Daoy (cell line): Measurements from ENCODE around the gene SRRM4. TPM values are rescaled to one million over a fixed set of nuclear protein-coding genes. Genes with fewer than 3 reads are reported as not detected.

Experiments
- DNase-seq: peaks from one replicate; pipeline ENCODE4 v3.0.0-alpha.2; 2015; ENCODE audit warnings: low read depth
- total RNA-seq: library from RNA; depleted of rRNA; stranded (reverse); fragments of >200 nt; shearing (Covaris generic); gene quantifications from 2 replicates; pipeline ENCODE4 v1.2.3, GENCODE V29; 2014; rRNA removed

SRRM4 gene, protein sequence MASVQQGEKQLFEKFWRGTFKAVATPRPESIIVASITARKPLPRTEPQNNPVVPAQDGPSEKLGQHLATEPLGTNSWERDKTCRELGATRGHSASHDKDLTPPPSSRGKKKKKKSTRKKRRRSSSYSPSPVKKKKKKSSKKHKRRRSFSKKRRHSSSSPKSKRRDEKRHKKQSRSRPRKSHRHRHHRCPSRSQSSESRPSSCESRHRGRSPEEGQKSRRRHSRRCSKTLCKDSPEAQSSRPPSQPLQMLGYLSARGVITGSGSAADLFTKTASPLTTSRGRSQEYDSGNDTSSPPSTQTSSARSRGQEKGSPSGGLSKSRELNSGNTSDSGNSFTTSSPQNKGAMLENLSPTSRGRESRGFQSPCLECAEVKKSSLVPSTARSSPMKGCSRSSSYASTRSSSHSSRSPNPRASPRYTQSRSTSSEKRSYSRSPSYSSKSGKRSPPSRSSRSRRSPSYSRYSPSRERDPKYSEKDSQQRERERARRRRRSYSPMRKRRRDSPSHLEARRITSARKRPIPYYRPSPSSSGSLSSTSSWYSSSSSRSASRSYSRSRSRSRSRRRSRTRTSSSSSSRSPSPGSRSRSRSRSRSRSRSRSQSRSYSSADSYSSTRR
- total RNA-seq: 0.03 TPM in 1 of 2 replicates, not detected in the other

- no peak for DNase-seq
These were observed at the start of gene SRRM4 for GRCh38 chr12:118981285-118982211. Gene SRRM4 (plus strand): TSS chr12:118981541. CDS start chr12:118981883, 342 bp downstream.

- DNase-seq: no peak
These were observed 35.1 kb upstream of the SRRM4 start for GRCh38 chr12:118946256-118946655.

- no peak for DNase-seq
These were observed 22.8 kb upstream of the SRRM4 start for GRCh38 chr12:118958520-118958919.

DNA sequence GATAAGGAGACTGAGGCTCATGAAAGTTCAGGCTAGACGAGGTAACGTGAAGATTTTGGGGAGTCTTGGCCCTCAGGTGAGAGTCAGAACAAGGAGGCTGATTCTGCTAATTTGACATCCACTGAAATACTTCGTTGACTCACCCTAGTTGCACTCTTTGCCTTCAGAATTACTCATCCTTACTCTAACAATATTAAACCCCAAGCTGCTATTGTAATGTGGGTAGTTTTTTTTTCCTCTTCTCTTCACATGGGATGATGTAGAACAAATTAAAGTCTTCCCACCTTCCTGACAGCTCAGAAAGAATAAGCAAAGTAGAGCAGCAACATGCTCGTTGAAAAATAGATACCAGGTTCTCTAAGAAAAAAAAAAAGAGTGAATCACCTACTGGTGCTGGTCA is 22.0 kb upstream of the SRRM4 start:
- no peak for DNase-seq

DNA sequence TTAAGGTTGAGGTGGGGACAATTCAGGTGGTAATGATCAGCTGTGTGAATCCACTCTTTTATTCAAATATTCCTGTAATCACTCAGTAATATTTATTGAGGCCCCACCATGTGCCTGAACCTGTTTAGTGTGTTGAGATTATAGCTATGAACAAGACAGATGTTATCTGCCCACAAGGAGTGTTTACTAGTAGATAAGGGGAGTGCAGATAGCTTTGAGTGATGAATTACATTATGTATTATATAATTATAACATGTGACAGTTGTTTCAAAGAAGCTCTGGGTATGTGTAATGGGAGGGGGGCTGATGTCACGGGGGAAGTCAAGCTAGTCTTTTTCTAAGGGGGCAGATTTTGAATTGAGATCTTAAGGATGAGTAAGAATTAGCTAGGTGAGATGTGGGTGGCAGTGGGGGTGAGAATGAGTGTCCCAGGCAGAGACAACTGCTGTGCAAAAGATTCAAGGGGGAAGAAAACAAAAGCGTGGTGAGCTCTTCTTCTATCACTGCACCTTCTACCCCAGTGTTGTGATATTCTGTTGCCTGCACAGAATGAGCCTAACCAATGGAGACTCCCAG is 21.3 kb upstream of the SRRM4 start:
- no peak for DNase-seq

GRCh38 chr12:118960865-118961264 is 20.5 kb upstream of the SRRM4 start:
- DNase-seq: no peak

DNA sequence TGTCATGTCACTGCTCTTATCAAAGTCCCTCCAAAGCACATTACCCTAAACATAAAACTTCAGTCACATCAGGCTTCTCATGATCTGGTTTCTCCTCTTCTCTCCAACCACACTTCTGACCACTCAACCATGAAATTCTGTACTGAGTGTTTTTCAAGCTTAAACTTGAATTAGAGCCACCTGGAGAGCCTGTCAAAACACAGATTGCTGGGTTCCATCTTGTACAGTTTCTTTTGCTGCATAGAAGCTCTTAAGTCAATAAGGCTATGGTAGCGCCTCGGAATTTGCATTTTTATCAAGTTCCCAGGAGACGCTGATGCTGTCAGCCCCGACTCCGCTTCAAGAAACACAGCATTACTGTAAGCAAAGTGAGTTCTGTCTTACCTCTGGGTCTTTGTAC is 16.4 kb upstream of the SRRM4 start:
- no peak for DNase-seq

DNA sequence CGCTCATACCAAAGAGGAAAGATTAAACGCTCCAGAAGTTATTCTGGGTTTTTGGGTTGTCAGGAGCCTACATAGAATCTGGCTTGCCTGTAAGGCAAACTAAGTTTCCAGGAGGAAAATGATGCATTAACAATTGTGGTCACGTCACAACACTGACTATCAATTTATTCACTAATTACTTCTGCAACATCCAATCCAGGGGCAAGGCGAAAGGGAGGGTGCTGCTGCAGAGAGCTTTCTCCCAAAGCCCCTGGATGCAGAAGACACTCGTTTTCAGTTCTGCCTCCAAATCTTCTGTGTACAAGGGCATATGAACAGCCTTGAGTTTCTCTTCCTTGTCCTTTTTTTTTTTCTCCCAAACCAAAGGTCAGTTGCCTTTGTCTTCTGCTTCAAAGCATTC is 10.5 kb upstream of the SRRM4 start:
- no peak for DNase-seq

DNA sequence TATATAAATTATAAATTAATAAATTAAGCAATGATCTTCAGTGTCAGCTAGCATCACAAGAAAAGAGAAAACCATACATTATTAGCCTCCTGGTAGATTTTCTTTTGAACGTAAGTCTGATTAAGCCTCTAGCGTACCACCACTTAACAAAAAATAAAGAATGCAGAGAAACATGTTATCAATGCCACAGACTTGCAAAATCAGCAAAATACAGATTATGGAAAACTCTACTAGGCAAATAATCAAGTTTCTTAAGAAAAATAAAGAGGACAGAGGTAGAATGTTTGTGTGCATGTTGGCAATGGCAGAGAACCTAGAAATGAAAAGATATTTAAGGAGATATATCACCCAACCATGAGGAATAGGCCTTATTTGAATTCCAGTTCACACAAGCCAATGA is 8.4 kb upstream of the SRRM4 start:
- no peak for DNase-seq

DNA sequence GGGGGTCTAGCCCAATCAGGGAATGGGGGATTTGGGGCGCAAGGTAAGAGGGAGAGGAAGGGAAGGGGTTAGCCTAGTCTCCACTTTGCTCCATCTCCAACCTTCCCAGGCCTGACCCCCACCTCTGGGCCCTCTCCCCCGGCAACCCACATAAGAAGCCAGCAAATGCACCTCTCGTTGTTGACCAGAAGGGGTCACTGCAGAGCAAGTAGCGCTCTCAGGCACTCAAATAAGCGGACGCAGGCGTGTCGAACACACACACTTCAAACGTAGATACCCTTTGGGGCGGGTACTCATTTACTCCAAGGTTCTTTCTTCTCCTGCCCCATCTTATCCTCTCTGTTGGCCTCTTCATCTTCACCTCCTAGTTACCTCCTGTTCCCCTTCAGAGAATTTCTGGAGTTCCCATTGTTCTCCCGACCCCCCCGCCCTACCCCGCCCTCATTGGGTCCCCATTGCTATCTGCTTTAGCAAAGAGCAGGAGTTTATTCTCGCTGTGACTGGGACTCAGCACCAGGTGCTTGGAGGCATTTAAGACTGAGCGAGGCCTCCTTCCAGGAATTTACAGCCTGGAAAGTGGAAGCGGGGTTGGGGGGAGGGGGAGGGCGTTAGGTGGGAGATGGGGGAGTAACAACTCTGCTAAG is 1.5 kb upstream of the SRRM4 start:
- peak; percentile 25 for DNase-seq

DNA sequence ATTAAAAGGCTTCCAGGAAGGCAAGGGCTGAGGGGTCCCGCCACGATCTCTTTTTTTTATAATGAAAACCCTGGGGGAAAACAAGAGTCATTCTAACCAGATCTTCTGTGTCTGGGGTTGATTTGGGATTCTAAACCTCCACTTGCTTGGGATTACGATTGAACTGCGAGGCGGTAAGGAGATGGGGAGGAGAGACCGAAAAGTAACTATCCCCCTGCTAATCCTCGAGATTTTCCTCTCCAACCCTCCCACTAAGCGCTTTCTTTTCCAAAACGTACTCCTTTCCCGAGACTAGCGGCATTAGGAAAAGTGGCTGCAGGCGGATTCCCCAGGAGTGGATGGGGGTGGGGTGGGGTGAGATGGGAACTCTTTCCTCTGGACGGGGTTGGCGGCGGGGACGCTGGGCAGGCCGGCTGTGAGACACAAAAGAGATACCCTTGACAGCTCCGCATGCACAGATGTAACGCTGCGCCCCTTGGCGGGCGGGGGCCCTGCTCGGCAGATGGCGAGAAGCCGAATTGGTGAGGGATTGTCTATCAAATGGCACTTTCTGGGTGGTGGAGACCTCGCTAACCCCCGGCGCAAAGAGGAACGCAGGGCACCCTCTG is 830 bp upstream of the SRRM4 start:
- DNase-seq: no peak

DNA sequence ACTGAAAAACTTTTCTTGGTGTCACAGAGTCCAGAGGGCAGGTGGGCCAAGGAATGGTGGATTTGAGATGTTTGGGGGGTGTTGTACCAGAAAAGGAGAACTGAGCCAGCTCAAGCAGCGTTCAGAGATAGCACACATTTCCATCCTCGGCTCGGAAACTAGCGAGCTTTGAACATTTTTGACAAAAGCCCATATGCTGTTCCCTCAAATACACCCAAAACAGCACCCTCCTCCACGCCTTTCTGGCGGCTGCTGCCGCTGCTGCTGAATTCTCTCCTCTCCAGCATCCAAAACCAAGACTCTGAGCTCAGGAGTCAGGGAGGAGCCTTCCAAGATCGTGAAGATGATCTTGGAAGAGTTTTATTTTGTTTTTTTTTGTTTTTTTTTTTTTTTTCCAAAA is 961 bp downstream of the SRRM4 start:
- DNase-seq: no peak

- DNase-seq: no peak
These were observed 1.8 kb downstream of the SRRM4 start for GRCh38 chr12:118982984-118983761.

- no peak for DNase-seq
These were observed 3.0 kb downstream of the SRRM4 start for GRCh38 chr12:118984161-118984943.

- DNase-seq: no peak
These were observed 4.7 kb downstream of the SRRM4 start for GRCh38 chr12:118986050-118986449.

DNA sequence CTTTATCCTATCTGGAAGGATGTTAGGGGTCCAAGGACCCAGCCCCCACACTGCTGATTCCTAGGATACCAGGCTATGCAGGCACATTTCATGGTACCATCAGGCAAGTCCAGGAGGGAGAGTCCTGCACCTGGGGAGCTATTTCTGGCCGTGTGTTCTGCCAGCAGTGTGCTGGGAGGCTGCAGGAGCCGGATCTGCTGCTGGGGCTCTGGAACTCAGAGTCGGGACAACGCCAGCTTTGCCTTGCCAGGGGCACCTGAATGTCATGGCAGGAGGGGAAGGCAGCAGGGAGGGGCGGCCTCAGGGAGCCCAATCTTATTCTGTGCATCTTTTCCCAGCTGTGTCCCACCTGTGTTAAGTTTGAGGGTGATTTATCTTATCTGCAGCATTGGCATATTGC is 17.8 kb downstream of the SRRM4 start:
- no peak for DNase-seq

- no peak for DNase-seq
These were observed 23.7 kb downstream of the SRRM4 start for GRCh38 chr12:119005085-119005484.

GRCh38 chr12:119005913-119006312 is 24.6 kb downstream of the SRRM4 start:
- no peak for DNase-seq

GRCh38 chr12:119006746-119007145 is 25.4 kb downstream of the SRRM4 start:
- DNase-seq: no peak
